Breast epithelium (tissue), 4 donors: ENCODE data around the gene NLRP6. TPM values are rescaled to one million over a fixed set of nuclear protein-coding genes. Genes with fewer than 3 reads are reported as not detected.

Source experiments
- DNase-seq, 2 donors: peaks; one replicate each; pipeline ENCODE4 v3.0.0-alpha.2; 2019; ENCODE audit warnings: low spot score in 2 of 2
- H3K27ac ChIP-seq, 2 donors: fragments of 200-600 bp; sonication (generic) in 1 of 2; one replicate each; pipeline ENCODE4 v1.5.1; 2016 to 2019; ENCODE audit warnings: mild to moderate bottlenecking in 1 of 2
- H3K27me3 ChIP-seq, 2 donors: fragments of 200-600 bp; sonication (generic) in 1 of 2; one replicate each; pipeline versions ENCODE4 v1.5.1 to v1.6.0; 2017 to 2019; ENCODE audit warnings: control low read depth in 1 of 2, mild to moderate bottlenecking in 1 of 2
- H3K36me3 ChIP-seq: fragments of 200-600 bp; one replicate; pipeline ENCODE4 v1.5.1; 2019
- H3K4me1 ChIP-seq, 2 donors: fragments of 200-600 bp; sonication (generic); one replicate each; pipeline ENCODE4 v1.5.1; 2016 to 2019; ENCODE audit warnings: control low read depth in 1 of 2
- H3K4me3 ChIP-seq, 3 donors: fragments of 200-600 bp; sonication (generic); 1 replicate in 2 of 3; 2 replicates in 1 of 3; pipeline ENCODE4 v1.5.1; 2016 to 2019; ENCODE audit warnings: mild to moderate bottlenecking in 3 of 3, moderate library complexity in 2 of 3
- H3K9me3 ChIP-seq, 2 donors: fragments of 200-600 bp; sonication (generic) in 1 of 2; one replicate each; pipeline ENCODE4 v1.5.1; 2016 to 2019; ENCODE audit warnings: control low read depth in 1 of 2
- POLR2A ChIP-seq: fragments of 450-650 bp; IDR thresholded peaks from one replicate; pipeline ENCODE4 v1.6.1; 2016; ENCODE audit warnings: antibody characterized with exemption, mild to moderate bottlenecking, moderate library complexity
- POLR2AphosphoS5 ChIP-seq, 3 donors: sonication (generic); formaldehyde crosslinking; IDR thresholded peaks; one replicate each; pipeline ENCODE4 v1.6.1; 2017; ENCODE audit warnings: antibody characterized with exemption in 3 of 3
- intact Hi-C: fragments of 100-400 bp; cut with DNase I; formaldehyde crosslinking; loops from one replicate; pipeline ENCODE4 v1.15.1; 2023; ENCODE audit warnings: low total_unique reads
- total RNA-seq, 3 donors: library from RNA; depleted of rRNA; stranded (reverse); fragments of >200 nt; gene quantifications; one replicate each; pipeline ENCODE4 v1.1.0, GENCODE V29; 2016
- TF ChIP-seq, protein P1 (sequence below), 3 donors: fragments of 450-650 bp; IDR thresholded peaks; one replicate each; pipeline ENCODE4 v1.5.1; 2016 to 2017; ENCODE audit warnings: antibody characterized with exemption in 3 of 3, mild to moderate bottlenecking in 3 of 3, moderate library complexity in 3 of 3

NLRP6 gene
- total RNA-seq, 3 donors from 2014 or later = 0.59 to 3.7 (median 2.0) TPM

DNA sequence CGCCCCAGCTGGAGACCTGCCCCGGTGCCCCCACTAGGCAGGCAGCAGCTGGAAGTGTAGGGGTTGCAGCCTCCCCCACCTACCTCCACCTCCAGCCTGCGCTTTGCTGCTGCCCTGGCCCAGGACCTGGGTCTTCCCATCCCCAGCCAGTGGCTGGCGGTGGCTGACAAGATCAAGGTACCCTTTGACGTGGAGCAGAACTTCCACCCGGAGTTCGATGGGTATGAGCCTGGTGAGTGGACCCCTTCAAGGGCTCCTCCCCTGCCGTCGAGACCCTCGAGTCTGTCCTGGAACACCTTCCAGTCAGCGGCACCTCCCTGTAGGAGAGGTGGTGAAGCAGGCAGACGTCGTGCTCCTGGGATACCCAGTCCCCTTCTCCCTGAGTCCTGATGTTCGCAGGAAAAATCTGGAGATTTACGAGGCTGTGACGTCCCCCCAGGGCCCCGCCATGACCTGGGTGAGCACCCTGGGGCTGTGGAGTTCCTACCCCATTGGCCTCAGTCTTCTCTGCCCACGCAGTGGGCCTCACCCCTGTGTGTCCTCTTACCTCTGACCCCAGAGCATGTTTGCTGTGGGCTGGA lies 15.2 kb downstream of the NLRP6 start:
- TF ChIP-seq POLR2AphosphoS5 (IDR thresholded peaks at IDR 0.05) (no peak), POLR2A (no peak)
- TF ChIP-seq, protein P1, sequence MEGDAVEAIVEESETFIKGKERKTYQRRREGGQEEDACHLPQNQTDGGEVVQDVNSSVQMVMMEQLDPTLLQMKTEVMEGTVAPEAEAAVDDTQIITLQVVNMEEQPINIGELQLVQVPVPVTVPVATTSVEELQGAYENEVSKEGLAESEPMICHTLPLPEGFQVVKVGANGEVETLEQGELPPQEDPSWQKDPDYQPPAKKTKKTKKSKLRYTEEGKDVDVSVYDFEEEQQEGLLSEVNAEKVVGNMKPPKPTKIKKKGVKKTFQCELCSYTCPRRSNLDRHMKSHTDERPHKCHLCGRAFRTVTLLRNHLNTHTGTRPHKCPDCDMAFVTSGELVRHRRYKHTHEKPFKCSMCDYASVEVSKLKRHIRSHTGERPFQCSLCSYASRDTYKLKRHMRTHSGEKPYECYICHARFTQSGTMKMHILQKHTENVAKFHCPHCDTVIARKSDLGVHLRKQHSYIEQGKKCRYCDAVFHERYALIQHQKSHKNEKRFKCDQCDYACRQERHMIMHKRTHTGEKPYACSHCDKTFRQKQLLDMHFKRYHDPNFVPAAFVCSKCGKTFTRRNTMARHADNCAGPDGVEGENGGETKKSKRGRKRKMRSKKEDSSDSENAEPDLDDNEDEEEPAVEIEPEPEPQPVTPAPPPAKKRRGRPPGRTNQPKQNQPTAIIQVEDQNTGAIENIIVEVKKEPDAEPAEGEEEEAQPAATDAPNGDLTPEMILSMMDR (IDR thresholded peaks at IDR 0.05) = no peak
- peaks cover 0 to 4% of the 10 kb centered on the region in 2 donors for H3K27me3 ChIP-seq
- no peak for DNase-seq
- H3K9me3 ChIP-seq = no peaks in the 10 kb centered on the region
- intact Hi-C loops = no loop called here
- no peak overlapping the region for H3K27ac ChIP-seq
- no peak overlapping the region for H3K4me3 ChIP-seq
- peaks cover 0 to under 1% of the 10 kb centered on the region in 2 donors for H3K4me1 ChIP-seq
- H3K36me3 ChIP-seq = no peaks in the 10 kb centered on the region

DNA sequence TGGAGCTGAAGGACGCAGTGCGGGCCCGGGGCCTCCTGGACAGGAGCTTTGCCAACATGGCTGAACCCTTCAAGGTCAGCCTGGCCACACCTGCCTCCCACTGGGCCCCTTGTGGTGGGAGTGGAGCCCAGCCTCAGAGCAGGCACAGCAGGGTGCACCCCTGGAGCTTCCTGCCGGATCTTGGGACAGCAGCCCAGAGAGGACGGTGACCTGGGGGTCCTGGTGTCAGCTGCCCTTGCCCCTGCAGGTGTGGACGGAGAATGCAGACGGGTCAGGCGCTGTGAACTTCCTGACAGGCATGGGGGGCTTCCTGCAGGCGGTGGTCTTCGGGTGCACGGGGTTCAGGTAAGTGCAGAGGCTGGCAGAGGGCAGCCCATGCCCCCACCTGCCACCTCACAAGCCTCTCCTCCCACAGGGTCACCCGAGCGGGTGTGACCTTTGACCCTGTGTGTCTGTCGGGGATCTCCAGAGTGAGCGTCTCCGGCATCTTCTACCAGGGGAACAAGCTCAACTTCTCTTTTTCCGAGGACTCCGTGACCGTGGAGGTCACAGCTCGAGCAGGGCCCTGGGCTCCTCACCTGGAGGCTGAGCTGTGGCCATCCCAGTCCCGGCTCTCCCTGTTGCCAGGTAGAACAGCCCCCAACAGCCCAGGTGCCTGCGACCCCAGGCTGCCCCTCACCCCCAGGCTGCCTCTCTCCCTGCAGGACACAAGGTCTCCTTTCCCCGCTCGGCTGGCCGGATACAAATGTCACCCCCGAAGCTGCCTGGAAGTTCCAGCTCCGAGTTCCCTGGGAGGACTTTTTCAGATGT lies 15.8 kb downstream of the NLRP6 start:
- DNase-seq = no peak
- Histone ChIP-seq H3K27me3 (peaks cover 0 to 8% of the 10 kb centered on the region in 2 donors), H3K36me3 (no peaks in the 10 kb centered on the region), H3K9me3 (no peaks in the 10 kb centered on the region), H3K4me3 (no peak overlapping the region), H3K4me1 (no peaks in the 10 kb centered on the region), H3K27ac (no peak overlapping the region)
- no peak for TF ChIP-seq POLR2A
- TF ChIP-seq POLR2AphosphoS5 (IDR thresholded peaks at IDR 0.05) = no peak
- TF ChIP-seq, protein P1 (IDR thresholded peaks at IDR 0.05) = no peak
- intact Hi-C loops = loop anchor here (2.0 kb wide), 1 partner anchor 77 kb away; no protein-coding TSS in a partner anchor

DNA sequence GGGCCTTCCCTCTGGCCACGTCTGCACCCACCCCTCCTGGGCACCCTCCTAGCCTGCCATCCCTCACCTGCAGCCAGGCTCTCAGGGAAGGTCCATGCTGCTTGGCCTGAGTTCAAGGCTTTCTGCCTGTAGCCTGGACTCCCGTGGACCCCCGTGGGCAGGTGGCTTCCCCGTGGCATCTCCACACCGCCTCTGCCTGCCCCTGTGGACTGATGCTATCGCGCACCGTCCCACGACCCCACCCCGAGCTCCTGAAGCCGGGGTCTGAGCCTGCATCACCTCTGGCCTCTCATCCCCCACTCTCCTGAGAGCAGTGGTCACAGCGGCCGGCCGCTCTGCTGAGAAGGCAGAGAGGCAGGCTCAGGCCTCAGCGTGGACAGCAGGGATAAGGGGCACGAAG lies 16.6 kb downstream of the NLRP6 start:
- Histone ChIP-seq H3K9me3 (no peaks in the 10 kb centered on the region), H3K4me1 (no peaks in the 10 kb centered on the region), H3K27me3 (peaks cover 0 to 14% of the 10 kb centered on the region in 2 donors), H3K36me3 (no peaks in the 10 kb centered on the region), H3K4me3 (no peak overlapping the region), H3K27ac (no peak overlapping the region)
- DNase-seq = no peak
- intact Hi-C loops = loop anchor here (2.0 to 5.0 kb wide), 2 partner anchors 68 to 78 kb away; no protein-coding TSS in a partner anchor
- TF ChIP-seq, protein P1 (IDR thresholded peaks at IDR 0.05) = no peak
- TF ChIP-seq POLR2A (no peak), POLR2AphosphoS5 (IDR thresholded peaks at IDR 0.05) (no peak)

DNA sequence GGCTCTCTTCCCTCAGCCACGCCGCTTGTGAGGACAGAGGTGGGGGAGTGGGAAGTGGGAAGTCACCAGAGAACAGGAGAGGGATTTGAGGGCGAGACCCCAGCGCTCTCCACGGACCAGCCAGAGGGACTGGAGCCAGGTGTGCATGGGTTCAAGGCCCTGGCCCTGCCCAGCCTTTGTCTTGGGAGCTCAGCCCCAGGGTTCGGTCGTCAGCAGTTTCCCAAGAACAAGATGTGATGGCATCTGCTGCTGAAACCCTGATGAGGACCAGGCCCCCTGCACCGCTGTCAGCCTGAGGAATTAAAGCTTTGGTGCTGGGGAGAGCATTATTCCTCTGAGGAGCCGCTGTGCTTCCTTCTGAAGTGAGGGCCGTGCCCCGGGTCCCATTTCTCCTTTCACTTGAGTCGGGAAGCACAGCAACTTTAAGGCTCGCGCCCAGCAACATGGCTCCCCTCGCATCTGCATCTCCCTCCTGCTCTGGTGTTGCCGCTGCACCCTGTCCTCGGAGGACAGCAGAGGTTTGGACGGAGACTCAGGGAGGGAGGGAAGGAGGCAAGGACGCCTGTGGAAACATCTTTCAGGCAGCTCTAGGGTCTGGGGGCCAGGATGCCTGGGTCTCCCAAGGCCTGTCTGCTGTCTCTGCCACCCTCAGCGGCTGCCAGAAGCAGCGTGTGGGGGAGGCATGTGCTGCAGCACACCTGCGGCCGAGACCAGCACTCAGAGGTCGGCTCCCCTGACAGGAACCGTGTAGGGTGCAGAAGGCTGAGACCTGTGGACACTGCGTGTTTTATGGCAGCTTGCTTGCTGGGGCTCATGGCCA lies 17.4 kb downstream of the NLRP6 start:
- Histone ChIP-seq H3K36me3 (no peaks in the 10 kb centered on the region), H3K9me3 (no peaks in the 10 kb centered on the region), H3K27me3 (peaks cover 0 to 18% of the 10 kb centered on the region in 2 donors), H3K27ac (no peak overlapping the region), H3K4me1 (no peaks in the 10 kb centered on the region), H3K4me3 (no peak overlapping the region)
- intact Hi-C loops = loop anchor here (2.0 to 5.0 kb wide), 2 partner anchors 67 to 79 kb away; no protein-coding TSS in a partner anchor
- TF ChIP-seq POLR2A (no peak), POLR2AphosphoS5 (IDR thresholded peaks at IDR 0.05) (no peak)
- TF ChIP-seq, protein P1 (IDR thresholded peaks at IDR 0.05) = no peak
- DNase-seq = no peak
